K562 (cell line): Measurements from ENCODE around the gene THADA. TPM values are rescaled to one million over a fixed set of nuclear protein-coding genes. Genes with fewer than 3 reads are reported as not detected.

Experiments used
- ARID1B ChIP-seq: fragments of 450-650 bp; IDR thresholded peaks from 2 replicates; pipeline ENCODE4 v1.6.1; 2016; ENCODE audit warnings: antibody characterized with exemption, mild to moderate bottlenecking, inconsistent platforms
- ATF1 ChIP-seq, 2 experiments: fragments of 450-650 bp in 1 of 2; IDR thresholded peaks; 2 replicates each; pipeline ENCODE4 v1.6.1; 2016; ENCODE audit warnings: missing compliant biosample characterization in 1 of 2, missing genetic modification characterization in 1 of 2
- BHLHE40 ChIP-seq: IDR thresholded peaks from 2 replicates; pipeline ENCODE4 v1.6.1; 2011; ENCODE audit warnings: low read length, improper control_type of control experiment
- FOXK1 ChIP-seq: sonication (generic); formaldehyde crosslinking; IDR thresholded peaks from 2 replicates; pipeline ENCODE4 v1.8.0; 2022; ENCODE audit warnings: missing genetic modification reagents, mild to moderate bottlenecking, borderline replicate concordance
- FOXM1 ChIP-seq, 2 experiments: fragments of 450-650 bp in 1 of 2; sonication (generic) in 1 of 2; formaldehyde crosslinking in 1 of 2; IDR thresholded peaks; 2 replicates each; pipeline versions ENCODE4 v1.6.1 to v1.9.0; 2017 to 2022; ENCODE audit warnings: low read depth in 2 of 2, mild to moderate bottlenecking in 2 of 2, missing genetic modification reagents in 1 of 2, moderate library complexity in 1 of 2
- FOXP1 ChIP-seq: sonication (generic); formaldehyde crosslinking; IDR thresholded peaks from 2 replicates; pipeline ENCODE4 v1.8.0; 2022; ENCODE audit warnings: mild to moderate bottlenecking, missing genetic modification reagents
- MBD1 ChIP-seq: fragments of 250-450 bp; sonication (Bioruptor Pico); IDR thresholded peaks from 2 replicates; pipeline ENCODE4 v1.8.0; 2022; ENCODE audit warnings: inconsistent platforms
- MTA1 ChIP-seq: fragments of 450-650 bp; IDR thresholded peaks from 2 replicates; pipeline ENCODE4 v1.6.1; 2017; ENCODE audit warnings: borderline replicate concordance
- NEUROD1 ChIP-seq: fragments of 150-350 bp; IDR thresholded peaks from 2 replicates; pipeline ENCODE4 v1.6.1; 2014; ENCODE audit warnings: borderline replicate concordance, low read length, low read depth; ENCODE audit not compliant: partially characterized antibody
- NFYB ChIP-seq: IDR thresholded peaks from 2 replicates; pipeline ENCODE4 v1.6.1; 2011; ENCODE audit warnings: mild to moderate bottlenecking, moderate library complexity; ENCODE audit not compliant: insufficient read length; ENCODE audit errors: extremely low read depth
- NR3C1 ChIP-seq: sonication (generic); formaldehyde crosslinking; IDR thresholded peaks from 2 replicates; pipeline ENCODE4 v1.8.1; 2022; ENCODE audit warnings: missing genetic modification reagents
- PHF8 ChIP-seq: fragments of 200-600 bp; sonication (generic); IDR thresholded peaks from 2 replicates; pipeline ENCODE4 v1.6.1; 2012; ENCODE audit warnings: mixed run types, mild to moderate bottlenecking, inconsistent platforms, low read length, moderate library complexity, borderline replicate concordance
- RBM17 ChIP-seq: fragments of 200-400 bp; formaldehyde crosslinking; IDR thresholded peaks from 2 replicates; pipeline ENCODE4 v1.6.1; 2017; ENCODE audit warnings: low read depth, mild to moderate bottlenecking, low read length, borderline replicate concordance
- SAFB ChIP-seq: fragments of 200-400 bp; formaldehyde crosslinking; IDR thresholded peaks from 2 replicates; pipeline ENCODE4 v1.6.1; 2017; ENCODE audit warnings: low read depth, low read length, borderline replicate concordance
- SP1 ChIP-seq: sonication (generic); formaldehyde crosslinking; IDR thresholded peaks from 2 replicates; pipeline ENCODE4 v1.8.1; 2022; ENCODE audit warnings: mild to moderate bottlenecking, missing genetic modification reagents
- TRIM28 ChIP-seq: fragments of 450-650 bp; IDR thresholded peaks from 2 replicates; pipeline ENCODE4 v1.6.1; 2017
- ZBTB17 ChIP-seq: fragments of 450-650 bp; formaldehyde crosslinking; IDR thresholded peaks from 2 replicates; pipeline ENCODE4 v1.4.0; 2020; ENCODE audit warnings: mild to moderate bottlenecking
- ZFPM2 ChIP-seq: fragments of 250-450 bp; sonication (Bioruptor Pico); IDR thresholded peaks from 2 replicates; pipeline ENCODE4 v1.5.1; 2022; ENCODE audit warnings: mild to moderate bottlenecking
- ZKSCAN1 ChIP-seq: fragments of 150-350 bp; IDR thresholded peaks from 2 replicates; pipeline ENCODE4 v1.6.1; 2016; ENCODE audit warnings: low read depth, low read length
- ZNF444 ChIP-seq: fragments of 250-450 bp; sonication (Bioruptor Pico); IDR thresholded peaks from 2 replicates; pipeline ENCODE4 v1.4.0; 2020; ENCODE audit warnings: mild to moderate bottlenecking, moderate library complexity
- ZNF695 ChIP-seq: fragments of 450-650 bp; formaldehyde crosslinking; IDR thresholded peaks from 2 replicates; pipeline ENCODE4 v1.4.0; 2020; ENCODE audit warnings: mild to moderate bottlenecking, moderate library complexity
- ZNF717 ChIP-seq: fragments of 250-450 bp; sonication (Bioruptor Pico); IDR thresholded peaks from 2 replicates; pipeline ENCODE4 v1.5.0; 2021
- ZNF785 ChIP-seq: fragments of 250-450 bp; sonication (Bioruptor Pico); IDR thresholded peaks from 2 replicates; pipeline ENCODE4 v1.4.0; 2020; ENCODE audit warnings: mild to moderate bottlenecking
- polyA plus RNA-seq, 8 experiments: library from polyadenylated mRNA; depleted of rRNA in 4 of 8; stranded (reverse) in 5 of 8; unstranded in 3 of 8; fragments of >200 nt; fragmentation: Nextera tagmentation in 2 of 8; fragmentation: Illumina TruSeq in 1 of 8; extraction: Ambion mirVana in 2 of 8; extraction: Trizol in 1 of 8; gene quantifications; 2 replicates each; pipeline versions ENCODE4 v1.2.1 to v1.2.3, GENCODE V29; 2011 to 2014; ENCODE audit warnings: inconsistent platforms in 1 of 8, missing spikeins in 1 of 8
- total RNA-seq, 7 experiments: library from RNA; depleted of rRNA in 6 of 7; stranded (reverse); fragments of >200 nt in 6 of 7; fragmentation: Illumina TruSeq in 2 of 7; extraction: Trizol in 2 of 7; gene quantifications; 2 replicates each; pipeline versions ENCODE4 v1.2.1 to v1.2.3, GENCODE V29; 2011 to 2021; ENCODE audit warnings: low replicate concordance in 1 of 7
- TF ChIP-seq, protein P1 (sequence below): sonication (generic); formaldehyde crosslinking; IDR thresholded peaks from 2 replicates; pipeline ENCODE4 v1.8.1; 2023; ENCODE audit warnings: missing genetic modification reagents, mild to moderate bottlenecking, borderline replicate concordance

The THADA gene
- total and polyA plus RNA-seq, 9 of the 15 experiments (the other 6 are each of a cell fraction or from before 2014, with no cell fraction given) = 17.8 to 34.7 (median 31.9) TPM

- TF ChIP-seq MBD1 (CRISPR knock-in tag) (no peak), ZNF785 (no peak), ZNF717 (CRISPR knock-in tag) (no peak), ZBTB17 (CRISPR knock-in tag) (no peak), PHF8 (peak; percentile 65; the same call in 1 of the 2 replicates), RBM17 (no peak), NFYB (peak; percentile 98), ZNF695 (no peak), ZNF444 (CRISPR knock-in tag) (no peak), SP1 (CRISPR knock-in tag) (peak; percentile 94), NR3C1 (no peak), TRIM28 (no peak), NEUROD1 (peak; percentile 49), BHLHE40 (no peak), ARID1B (no peak; the same call in 1 of the 2 replicates), FOXK1 (CRISPR knock-in tag) (no peak), ZKSCAN1 (no peak), ATF1 (CRISPR knock-in tag; IDR thresholded peaks at IDR 0.05) (no peak), ATF1 (tag; IDR thresholded peaks at IDR 0.05) (peak; percentile 87), FOXM1 (IDR thresholded peaks at IDR 0.05; ENCODE audit: low read depth) (no peak), FOXM1 (CRISPR knock-in tag; IDR thresholded peaks at IDR 0.05; ENCODE audit: low read depth) (no peak), MTA1 (no peak), FOXP1 (CRISPR knock-in tag) (peak; percentile 9; the same call in 1 of the 2 replicates), ZFPM2 (CRISPR knock-in tag) (no peak), SAFB (0 out of 2 replicates have a peak, but pooled peaks have one; percentile 29)
- TF ChIP-seq, protein P1, sequence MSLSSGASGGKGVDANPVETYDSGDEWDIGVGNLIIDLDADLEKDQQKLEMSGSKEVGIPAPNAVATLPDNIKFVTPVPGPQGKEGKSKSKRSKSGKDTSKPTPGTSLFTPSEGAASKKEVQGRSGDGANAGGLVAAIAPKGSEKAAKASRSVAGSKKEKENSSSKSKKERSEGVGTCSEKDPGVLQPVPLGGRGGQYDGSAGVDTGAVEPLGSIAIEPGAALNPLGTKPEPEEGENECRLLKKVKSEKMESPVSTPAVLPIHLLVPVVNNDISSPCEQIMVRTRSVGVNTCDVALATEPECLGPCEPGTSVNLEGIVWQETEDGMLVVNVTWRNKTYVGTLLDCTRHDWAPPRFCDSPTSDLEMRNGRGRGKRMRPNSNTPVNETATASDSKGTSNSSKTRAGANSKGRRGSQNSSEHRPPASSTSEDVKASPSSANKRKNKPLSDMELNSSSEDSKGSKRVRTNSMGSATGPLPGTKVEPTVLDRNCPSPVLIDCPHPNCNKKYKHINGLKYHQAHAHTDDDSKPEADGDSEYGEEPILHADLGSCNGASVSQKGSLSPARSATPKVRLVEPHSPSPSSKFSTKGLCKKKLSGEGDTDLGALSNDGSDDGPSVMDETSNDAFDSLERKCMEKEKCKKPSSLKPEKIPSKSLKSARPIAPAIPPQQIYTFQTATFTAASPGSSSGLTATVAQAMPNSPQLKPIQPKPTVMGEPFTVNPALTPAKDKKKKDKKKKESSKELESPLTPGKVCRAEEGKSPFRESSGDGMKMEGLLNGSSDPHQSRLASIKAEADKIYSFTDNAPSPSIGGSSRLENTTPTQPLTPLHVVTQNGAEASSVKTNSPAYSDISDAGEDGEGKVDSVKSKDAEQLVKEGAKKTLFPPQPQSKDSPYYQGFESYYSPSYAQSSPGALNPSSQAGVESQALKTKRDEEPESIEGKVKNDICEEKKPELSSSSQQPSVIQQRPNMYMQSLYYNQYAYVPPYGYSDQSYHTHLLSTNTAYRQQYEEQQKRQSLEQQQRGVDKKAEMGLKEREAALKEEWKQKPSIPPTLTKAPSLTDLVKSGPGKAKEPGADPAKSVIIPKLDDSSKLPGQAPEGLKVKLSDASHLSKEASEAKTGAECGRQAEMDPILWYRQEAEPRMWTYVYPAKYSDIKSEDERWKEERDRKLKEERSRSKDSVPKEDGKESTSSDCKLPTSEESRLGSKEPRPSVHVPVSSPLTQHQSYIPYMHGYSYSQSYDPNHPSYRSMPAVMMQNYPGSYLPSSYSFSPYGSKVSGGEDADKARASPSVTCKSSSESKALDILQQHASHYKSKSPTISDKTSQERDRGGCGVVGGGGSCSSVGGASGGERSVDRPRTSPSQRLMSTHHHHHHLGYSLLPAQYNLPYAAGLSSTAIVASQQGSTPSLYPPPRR (CRISPR knock-in tag) = no peak
Observed at GRCh38 chr2:43637030-43637803, 41.4 kb upstream of the THADA start, which contains the start of gene PLEKHH2 (continued).
